GM18505 (cell line): ENCODE data around the gene DIS3L.
A peak's percentile ranks its signal among the peaks of the same experiment; 100 is the strongest.
"Not testable (repeated sequence)": the region's sequence is repeated elsewhere in the genome, so short reads cannot be mapped to it uniquely, and the experiment has no call there.

Experiments used
- ATAC-seq: cut with Tn5 transposase; IDR thresholded peaks from one replicate; pipeline ENCODE4 v1.9.1; 2021; ENCODE audit not compliant: unreplicated experiment
- POLR2A ChIP-seq: IDR thresholded peaks from 4 replicates; pipeline ENCODE4 v1.6.1; 2011; ENCODE audit warnings: borderline replicate concordance; ENCODE audit not compliant: insufficient read depth, insufficient read length; ENCODE audit errors: extremely low read depth

DIS3L gene

DNA sequence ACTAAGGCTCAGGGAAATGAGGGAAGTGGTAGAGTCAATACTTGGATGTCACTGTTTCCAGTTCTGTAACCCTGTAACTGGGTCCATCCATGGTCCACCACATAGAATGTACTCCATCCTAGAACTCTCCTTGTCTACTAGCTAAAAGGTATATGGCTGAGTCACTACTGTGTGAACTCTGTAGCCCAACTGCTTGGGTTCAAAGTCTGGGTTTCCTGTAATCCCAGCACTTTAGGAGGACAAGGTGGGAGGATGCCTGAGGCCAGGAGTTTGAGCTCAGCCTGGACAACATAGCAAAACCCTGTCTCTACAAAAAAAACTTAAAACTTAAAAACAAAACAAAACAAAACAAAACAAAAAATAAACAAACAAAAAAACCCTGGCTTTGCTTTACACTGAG lies 5.3 kb upstream of the DIS3L start:
- TF ChIP-seq POLR2A: no peak
- no peak for ATAC-seq

DNA sequence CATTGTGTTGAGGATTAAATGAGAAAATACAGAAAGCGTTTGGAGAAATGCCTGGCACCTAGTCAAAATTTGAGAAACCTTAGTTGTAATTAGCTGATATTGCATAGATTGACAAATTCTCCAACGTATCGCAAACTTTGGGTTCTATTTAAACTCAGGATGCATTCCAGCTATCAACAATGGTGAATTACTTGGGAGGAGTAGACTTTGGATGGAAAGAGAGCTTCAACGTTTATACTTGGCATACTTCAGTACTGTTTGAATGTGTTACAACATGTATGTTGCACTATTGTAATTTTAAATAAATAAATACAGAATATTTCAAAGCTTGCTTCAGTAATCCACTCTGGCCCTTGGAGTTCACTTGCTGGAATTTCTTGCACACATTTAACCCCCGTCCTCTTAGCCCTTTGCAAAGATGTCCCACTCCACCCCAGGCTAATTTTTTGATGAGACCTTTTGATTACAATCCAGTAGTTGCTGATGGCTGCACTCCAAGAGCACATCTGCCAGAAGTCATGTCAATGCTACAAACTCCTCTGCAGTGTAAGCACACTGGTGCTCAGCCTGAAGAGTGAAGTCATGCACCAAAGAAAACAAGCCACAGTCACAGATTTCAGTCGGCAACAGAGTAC lies 4.7 kb upstream of the DIS3L start:
- ATAC-seq: no peak
- no peak for TF ChIP-seq POLR2A

- no peak for ATAC-seq
- no peak for TF ChIP-seq POLR2A
Observed at GRCh38 chr15:66290007-66290406, 3.4 kb upstream of the DIS3L start.

DNA sequence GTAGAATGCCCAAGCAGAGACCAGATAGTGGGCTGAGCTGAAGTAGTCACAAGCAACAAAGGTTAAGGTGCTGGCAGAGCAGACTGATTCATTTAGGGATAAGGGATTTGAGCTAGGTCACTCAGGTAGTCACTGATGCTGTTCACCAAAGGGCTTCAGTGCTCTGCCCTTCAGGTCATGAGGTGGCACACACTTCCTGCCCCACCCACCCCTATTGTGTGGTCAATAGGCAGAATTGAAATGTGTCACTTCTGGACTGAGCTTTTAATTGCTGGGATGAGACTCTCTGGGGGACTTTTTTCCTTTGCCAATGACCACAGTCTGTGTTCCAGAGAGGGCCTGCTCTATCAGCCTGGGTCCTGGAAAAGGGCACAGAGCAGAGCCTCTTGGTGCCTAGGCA lies 2.9 kb upstream of the DIS3L start:
- ATAC-seq: no peak
- no peak for TF ChIP-seq POLR2A

GRCh38 chr15:66291816-66292570 lies 1.4 kb upstream of the DIS3L start:
- no peak for TF ChIP-seq POLR2A
- no peak for ATAC-seq

DNA sequence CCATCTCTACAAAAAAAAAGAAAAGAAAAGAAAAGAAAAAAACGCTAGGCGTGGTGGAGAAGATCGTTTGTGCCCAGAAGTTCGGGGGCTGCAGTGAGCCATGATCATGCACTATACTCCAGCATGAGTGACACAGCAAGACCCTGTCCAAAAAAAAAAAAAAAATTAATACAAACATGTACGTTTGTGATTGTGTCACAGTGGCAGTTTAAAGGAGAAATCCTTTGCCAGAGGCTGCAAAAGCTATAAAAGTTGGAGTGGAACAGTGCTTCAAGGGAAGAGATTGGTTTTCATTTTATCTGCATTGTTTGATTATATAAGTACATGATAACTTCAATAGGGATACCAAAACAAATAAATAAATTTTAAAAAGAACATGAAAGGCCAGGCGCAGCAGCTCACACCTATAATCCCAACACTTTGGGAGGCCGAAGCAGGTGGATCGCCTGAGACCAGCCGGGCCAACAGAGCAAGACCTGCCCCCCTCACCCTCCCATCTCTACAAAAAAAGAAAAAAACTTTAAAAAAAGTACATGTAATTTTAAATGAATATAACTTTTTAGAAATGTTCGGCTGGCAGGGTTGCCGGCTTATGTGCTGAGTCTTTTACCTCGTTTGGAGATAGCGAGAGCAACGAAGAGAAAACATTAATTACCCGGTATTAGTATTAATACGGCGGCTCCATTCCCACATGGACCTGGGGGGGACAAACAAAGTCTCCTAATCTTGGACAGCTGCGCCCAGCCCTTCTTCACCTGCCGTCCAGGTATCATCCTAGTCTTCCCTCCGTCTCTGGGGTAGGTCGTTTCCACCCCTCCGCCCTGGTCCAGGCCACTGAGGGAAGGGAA lies 573 bp upstream of the DIS3L start:
- ATAC-seq: no peak
- TF ChIP-seq POLR2A: no peak

GRCh38 chr15:66294157-66294931 lies 976 bp downstream of the DIS3L start:
- TF ChIP-seq POLR2A: no peak
- ATAC-seq: peak; percentile 30

GRCh38 chr15:66294932-66295235 lies 1.5 kb downstream of the DIS3L start:
- no peak for ATAC-seq
- no peak for TF ChIP-seq POLR2A

DNA sequence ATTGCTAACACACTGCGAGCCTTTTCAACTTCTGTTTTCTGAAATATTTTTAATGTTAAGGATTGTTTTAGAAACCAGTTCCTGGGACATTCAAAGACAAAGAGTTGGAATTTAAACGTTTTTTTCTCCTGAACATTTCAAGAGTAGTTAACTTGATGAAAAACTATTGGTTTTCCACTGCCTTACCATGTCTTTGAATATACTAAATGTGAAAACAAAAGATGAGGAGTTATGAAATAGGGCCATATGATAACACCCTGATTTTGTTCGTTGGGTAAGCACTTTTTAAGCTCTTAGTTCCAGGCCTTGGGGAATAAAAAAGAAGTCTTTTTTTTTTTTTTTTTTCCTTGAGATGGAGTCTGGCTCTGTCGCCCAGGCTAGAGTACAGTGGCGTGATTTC lies 2.8 kb downstream of the DIS3L start:
- no peak for ATAC-seq
- TF ChIP-seq POLR2A: no peak

DNA sequence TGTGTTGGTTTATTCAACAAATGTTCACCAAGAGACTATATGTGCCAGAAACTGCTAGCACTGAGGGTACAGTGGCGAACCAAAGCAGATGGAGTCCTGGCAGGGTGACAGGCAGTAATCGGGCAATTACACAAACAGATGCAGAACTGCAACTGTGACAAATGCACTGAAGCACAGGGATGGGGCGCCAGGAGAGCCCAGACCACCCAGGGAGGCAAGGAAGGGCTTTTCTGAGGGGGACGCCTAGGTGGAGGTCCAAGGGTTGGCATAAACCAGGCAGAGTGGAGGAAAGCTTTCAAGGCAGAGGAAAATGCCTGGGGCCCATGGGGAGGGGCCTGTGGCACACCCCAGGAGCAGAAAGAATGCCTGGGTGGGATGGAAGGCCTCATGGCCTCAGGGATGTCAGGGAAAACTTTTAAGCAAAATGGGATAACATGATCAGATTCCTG lies 5.5 kb downstream of the DIS3L start:
- no peak for ATAC-seq
- no peak for TF ChIP-seq POLR2A

- TF ChIP-seq POLR2A: no peak
- no peak for ATAC-seq
Observed at GRCh38 chr15:66302489-66303278, 9.3 kb downstream of the DIS3L start.

- not testable (repeated sequence) for ATAC-seq
Observed at GRCh38 chr15:66304425-66304824, 11.1 kb downstream of the DIS3L start.

- ATAC-seq: no peak
- no peak for TF ChIP-seq POLR2A
Observed at GRCh38 chr15:66306381-66306780, 13.0 kb downstream of the DIS3L start.

- no peak for ATAC-seq
- TF ChIP-seq POLR2A: no peak
Observed at GRCh38 chr15:66308531-66308930, 15.2 kb downstream of the DIS3L start.
